Nephron (organoid): Measurements from ENCODE around the gene MSI2.

Source experiments
- H3K27ac Mint-ChIP-seq, 3 experiments: 2 replicates each; pipeline ENCODE4 v1.8.0; 2020; ENCODE audit warnings: mixed read lengths in 3 of 3, mild to moderate bottlenecking in 2 of 3, moderate library complexity in 1 of 3
- H3K27me3 Mint-ChIP-seq: 2 replicates; pipeline ENCODE4 v1.8.0; 2021; ENCODE audit warnings: low read depth, mild to moderate bottlenecking, moderate library complexity, mixed read lengths
- H3K36me3 Mint-ChIP-seq: 2 replicates; pipeline ENCODE4 v1.8.0; 2020; ENCODE audit warnings: low read depth, mixed read lengths
- H3K4me1 Mint-ChIP-seq: 2 replicates; pipeline ENCODE4 v1.8.0; 2020; ENCODE audit warnings: mixed read lengths
- H3K4me3 Mint-ChIP-seq, 3 experiments: 2 replicates each; pipeline ENCODE4 v1.8.0; 2020; ENCODE audit warnings: mild to moderate bottlenecking in 3 of 3, mixed read lengths in 3 of 3, moderate library complexity in 2 of 3
- H3K9me3 Mint-ChIP-seq: 2 replicates; pipeline ENCODE4 v1.8.0; 2020; ENCODE audit warnings: mixed read lengths
- TF ChIP-seq, protein P1 (sequence below), 3 experiments: fragments of 200-600 bp; sonication (generic); IDR thresholded peaks; one replicate each; pipeline ENCODE4 v1.5.0; 2021; ENCODE audit warnings: antibody characterized with exemption in 3 of 3; ENCODE audit not compliant: unreplicated experiment in 3 of 3

The MSI2 gene

GRCh38 chr17:57676543-57676942 is 420.2 kb downstream of the MSI2 start:
- no peak overlapping the region for H3K27ac Mint-ChIP-seq
- no peak overlapping the region for H3K4me3 Mint-ChIP-seq
- H3K27me3 Mint-ChIP-seq = peaks cover 18% of the 10 kb centered on the region
- H3K36me3 Mint-ChIP-seq = peaks cover 28% of the 10 kb centered on the region
- peaks cover 17% of the 10 kb centered on the region for H3K4me1 Mint-ChIP-seq
- TF ChIP-seq, protein P1, sequence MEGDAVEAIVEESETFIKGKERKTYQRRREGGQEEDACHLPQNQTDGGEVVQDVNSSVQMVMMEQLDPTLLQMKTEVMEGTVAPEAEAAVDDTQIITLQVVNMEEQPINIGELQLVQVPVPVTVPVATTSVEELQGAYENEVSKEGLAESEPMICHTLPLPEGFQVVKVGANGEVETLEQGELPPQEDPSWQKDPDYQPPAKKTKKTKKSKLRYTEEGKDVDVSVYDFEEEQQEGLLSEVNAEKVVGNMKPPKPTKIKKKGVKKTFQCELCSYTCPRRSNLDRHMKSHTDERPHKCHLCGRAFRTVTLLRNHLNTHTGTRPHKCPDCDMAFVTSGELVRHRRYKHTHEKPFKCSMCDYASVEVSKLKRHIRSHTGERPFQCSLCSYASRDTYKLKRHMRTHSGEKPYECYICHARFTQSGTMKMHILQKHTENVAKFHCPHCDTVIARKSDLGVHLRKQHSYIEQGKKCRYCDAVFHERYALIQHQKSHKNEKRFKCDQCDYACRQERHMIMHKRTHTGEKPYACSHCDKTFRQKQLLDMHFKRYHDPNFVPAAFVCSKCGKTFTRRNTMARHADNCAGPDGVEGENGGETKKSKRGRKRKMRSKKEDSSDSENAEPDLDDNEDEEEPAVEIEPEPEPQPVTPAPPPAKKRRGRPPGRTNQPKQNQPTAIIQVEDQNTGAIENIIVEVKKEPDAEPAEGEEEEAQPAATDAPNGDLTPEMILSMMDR (IDR thresholded peaks at IDR 0.05; ENCODE audit: unreplicated experiment in 3 of 3) = no peak
- no peaks in the 10 kb centered on the region for H3K9me3 Mint-ChIP-seq

- H3K9me3 Mint-ChIP-seq = no peaks in the 10 kb centered on the region
- peaks cover 31% of the 10 kb centered on the region for H3K36me3 Mint-ChIP-seq
- TF ChIP-seq, protein P1 (IDR thresholded peaks at IDR 0.05; ENCODE audit: unreplicated experiment in 3 of 3) = no peak
- H3K27ac Mint-ChIP-seq = no peak overlapping the region
- no peak overlapping the region for H3K4me3 Mint-ChIP-seq
- H3K4me1 Mint-ChIP-seq = peaks cover 10% of the 10 kb centered on the region
- peaks cover 12% of the 10 kb centered on the region for H3K27me3 Mint-ChIP-seq
These were observed 421.0 kb downstream of the MSI2 start for GRCh38 chr17:57677301-57677700.

DNA sequence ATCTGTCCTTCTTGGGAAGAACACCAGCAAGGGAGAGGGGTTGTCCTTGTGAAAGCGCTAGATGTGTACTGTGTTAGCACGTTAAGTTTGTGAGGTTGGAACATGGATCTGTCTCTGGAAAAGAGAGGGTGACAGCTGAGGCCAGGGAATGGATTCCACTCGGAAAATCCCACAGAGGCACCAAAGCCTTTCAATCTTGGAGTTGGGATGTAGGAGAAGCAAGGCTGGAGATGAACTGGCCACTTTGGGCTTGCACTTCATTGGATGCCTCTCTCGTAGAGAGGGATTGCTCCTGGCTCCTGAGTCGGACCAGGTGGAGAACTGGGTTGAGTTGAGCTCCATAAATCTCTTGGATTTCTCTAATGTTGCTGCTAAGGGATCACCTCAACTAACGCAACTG is 421.5 kb downstream of the MSI2 start:
- H3K27ac Mint-ChIP-seq = no peak overlapping the region
- H3K4me1 Mint-ChIP-seq = peaks cover 4% of the 10 kb centered on the region
- peaks cover 10% of the 10 kb centered on the region for H3K27me3 Mint-ChIP-seq
- H3K4me3 Mint-ChIP-seq = no peak overlapping the region
- no peaks in the 10 kb centered on the region for H3K9me3 Mint-ChIP-seq
- TF ChIP-seq, protein P1 (IDR thresholded peaks at IDR 0.05; ENCODE audit: unreplicated experiment in 3 of 3) = no peak
- H3K36me3 Mint-ChIP-seq = peaks cover 36% of the 10 kb centered on the region

GRCh38 chr17:57678393-57678792 is 422.1 kb downstream of the MSI2 start:
- peaks cover 38% of the 10 kb centered on the region for H3K36me3 Mint-ChIP-seq
- no peak overlapping the region for H3K4me3 Mint-ChIP-seq
- TF ChIP-seq, protein P1 (IDR thresholded peaks at IDR 0.05; ENCODE audit: unreplicated experiment in 3 of 3) = no peak
- H3K4me1 Mint-ChIP-seq = no peaks in the 10 kb centered on the region
- no peaks in the 10 kb centered on the region for H3K9me3 Mint-ChIP-seq
- peaks cover 6% of the 10 kb centered on the region for H3K27me3 Mint-ChIP-seq
- no peak overlapping the region for H3K27ac Mint-ChIP-seq

DNA sequence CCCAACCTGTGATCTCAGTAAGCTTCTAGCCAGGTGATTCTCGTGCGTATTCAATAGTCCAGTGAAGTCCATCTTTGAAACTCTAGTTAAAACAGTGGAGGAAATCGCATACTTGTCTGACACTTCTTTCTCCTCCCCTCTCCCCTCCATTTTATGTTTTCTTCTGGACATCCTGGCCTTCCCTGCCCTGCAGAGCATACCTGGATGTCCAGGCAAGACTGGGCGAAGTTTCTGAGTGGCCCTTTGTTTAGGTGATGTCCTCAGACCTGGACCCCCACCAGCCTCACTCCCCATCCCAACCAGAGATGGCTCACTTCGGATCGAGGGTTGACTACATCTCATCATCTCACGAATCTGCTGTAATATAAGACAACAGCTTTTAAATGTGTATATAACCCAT is 423.0 kb downstream of the MSI2 start:
- no peaks in the 10 kb centered on the region for H3K9me3 Mint-ChIP-seq
- H3K27ac Mint-ChIP-seq = no peak overlapping the region
- H3K36me3 Mint-ChIP-seq = peaks cover 45% of the 10 kb centered on the region
- peaks cover 6% of the 10 kb centered on the region for H3K27me3 Mint-ChIP-seq
- no peaks in the 10 kb centered on the region for H3K4me1 Mint-ChIP-seq
- TF ChIP-seq, protein P1 (IDR thresholded peaks at IDR 0.05; ENCODE audit: unreplicated experiment in 3 of 3) = no peak
- H3K4me3 Mint-ChIP-seq = no peak overlapping the region

DNA sequence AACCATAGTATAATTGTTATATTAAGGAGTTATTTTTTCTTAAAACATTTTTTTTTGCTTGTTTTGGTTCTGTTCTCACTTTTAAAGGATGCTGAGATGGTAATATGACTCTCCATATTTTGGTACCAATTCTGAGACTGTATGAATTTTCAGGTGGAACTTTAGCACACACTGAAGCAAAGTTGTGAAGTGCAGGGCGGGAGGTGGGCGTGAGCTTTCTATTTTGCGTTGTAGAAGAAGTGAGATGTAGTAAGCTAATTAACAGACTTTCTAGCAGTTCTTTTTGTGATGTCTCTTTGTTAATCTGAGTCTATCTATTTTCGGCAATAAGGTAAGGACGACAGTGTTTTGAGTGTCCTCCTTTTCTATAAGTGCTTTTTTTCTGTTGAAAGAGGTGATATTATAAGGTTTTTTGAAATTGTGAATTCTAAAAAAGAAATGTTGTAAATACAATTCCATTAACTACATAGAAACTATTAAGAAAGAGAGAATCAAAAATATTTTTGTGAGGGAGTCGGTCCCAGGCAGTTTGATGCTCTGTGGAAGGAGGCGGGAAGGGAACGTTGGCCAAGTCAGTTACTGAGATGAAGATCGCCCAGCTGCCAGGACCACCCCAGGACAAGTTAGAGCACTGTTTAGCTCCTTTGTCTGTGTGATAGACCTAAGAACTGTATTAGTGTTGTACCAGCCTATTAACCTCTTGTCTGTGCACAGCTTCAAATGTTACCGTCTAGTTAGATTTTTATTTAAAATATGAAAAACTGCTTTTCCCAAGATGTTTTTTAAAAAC is 423.8 kb downstream of the MSI2 start:
- no peak overlapping the region for H3K27ac Mint-ChIP-seq
- no peak overlapping the region for H3K4me3 Mint-ChIP-seq
- TF ChIP-seq, protein P1 (IDR thresholded peaks at IDR 0.05; ENCODE audit: unreplicated experiment in 3 of 3) = no peak
- no peaks in the 10 kb centered on the region for H3K9me3 Mint-ChIP-seq
- peaks cover 44% of the 10 kb centered on the region for H3K36me3 Mint-ChIP-seq
- peaks cover 6% of the 10 kb centered on the region for H3K27me3 Mint-ChIP-seq
- no peaks in the 10 kb centered on the region for H3K4me1 Mint-ChIP-seq
